Measurements from ENCODE around the gene AGBL5.

AGBL5 gene

DNA sequence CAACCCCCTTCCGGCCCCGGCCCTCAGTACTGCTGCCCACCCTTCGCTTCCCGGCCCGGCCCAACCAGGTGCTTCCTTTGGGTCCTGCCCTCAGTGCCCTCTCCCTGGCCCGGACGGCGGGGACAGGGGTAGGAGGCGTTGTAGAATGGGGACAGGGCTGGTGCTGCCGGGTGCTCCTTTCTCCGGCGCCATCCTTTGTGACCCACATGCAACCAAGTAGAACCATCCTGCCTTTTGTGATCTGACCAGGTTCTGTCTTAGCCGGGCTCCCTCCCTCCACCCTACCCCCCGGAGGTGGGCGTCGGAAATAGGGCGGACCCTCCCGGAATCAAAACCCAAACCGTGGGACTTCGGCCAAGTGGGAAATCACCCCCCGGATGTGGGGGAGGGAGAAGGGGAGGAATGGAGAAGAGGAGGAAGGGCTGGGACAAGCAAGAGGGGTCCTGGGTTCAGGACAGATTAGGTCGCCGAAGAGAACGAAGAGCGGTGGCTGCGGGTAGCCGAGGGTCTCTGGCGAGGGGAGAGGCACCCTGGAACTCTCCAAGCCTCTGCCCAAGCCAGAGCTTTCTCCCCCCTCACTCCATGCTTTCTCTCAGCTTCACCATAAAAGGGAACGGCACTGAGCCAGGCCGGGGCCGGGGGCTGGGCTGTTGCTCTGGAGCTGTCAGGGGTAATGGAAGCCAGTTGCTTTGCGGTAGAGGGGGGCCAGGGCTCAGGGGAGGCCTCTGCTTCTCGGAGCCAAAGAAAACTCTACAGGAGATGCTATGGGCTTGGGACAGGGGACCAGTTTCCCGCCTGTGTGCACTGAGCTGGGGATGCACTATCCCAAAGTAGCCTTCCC lies 20.7 kb downstream of the AGBL5 start:
- H4K91ac ChIP-seq (ENCODE audit: low read depth, low read length, poor library complexity): no peak overlapping the region
- no peak overlapping the region for H3K4ac ChIP-seq (ENCODE audit: low read length)
- no peaks in the 10 kb centered on the region for H3K9me3 ChIP-seq (replicated peaks in 1 of 2; ENCODE audit: control insufficient read depth in 2 of 2, insufficient read depth in 1 of 2, low read depth in 1 of 2, low read length in 2 of 2)
- H3K4me1 ChIP-seq (ENCODE audit: control insufficient read depth in 2 of 2, insufficient read depth in 1 of 2, low read depth in 1 of 2, low read length in 2 of 2): peaks cover 12 to 27% of the 10 kb centered on the region in 2 donors
- no CpG with 5 or more reads among the region's 34 CpGs for WGBS, 2 donors (ENCODE audit: extremely low coverage in 2 of 2, insufficient read length in 2 of 2, insufficient replicate concordance in 1 of 2)
- peak overlapping the region; percentile 13 for H2BK15ac ChIP-seq (ENCODE audit: low read length)
- peak overlapping the region; percentile 95 for H3K23ac ChIP-seq (ENCODE audit: low read depth, low read length, poor library complexity)
- H2BK5ac ChIP-seq (ENCODE audit: low read length): peak overlapping the region; percentile 89
- H3K4me3 ChIP-seq (ENCODE audit: low read length in 2 of 2): peak overlapping the region; percentile 81 to 94
- H3K14ac ChIP-seq (ENCODE audit: low read length): no peak overlapping the region
- H2BK12ac ChIP-seq (ENCODE audit: low read length): no peak overlapping the region
- peak overlapping the region; percentile 95 for H3K18ac ChIP-seq (ENCODE audit: low read length)
- H3K9ac ChIP-seq (ENCODE audit: low read depth, low read length, poor library complexity): peak overlapping the region; percentile 90
- peak overlapping the region; percentile 92 for H2AFZ ChIP-seq (ENCODE audit: low read length)
- H3K27me3 ChIP-seq (ENCODE audit: control insufficient read depth in 3 of 3, insufficient read depth in 3 of 3, low read depth in 1 of 3, low read length in 3 of 3): no peaks in the 10 kb centered on the region
- peak overlapping the region; percentile 66 for H2BK120ac ChIP-seq (ENCODE audit: low read depth, low read length)
- peaks cover 7% of the 10 kb centered on the region for H3K79me1 ChIP-seq (ENCODE audit: low read depth, low read length)
- peak overlapping the region; percentile 51 for H3K27ac ChIP-seq (replicated peaks; ENCODE audit: low read length)
- peaks cover 23 to 34% of the 10 kb centered on the region in 2 donors for H3K36me3 ChIP-seq (replicated peaks in 1 of 2; ENCODE audit: control insufficient read depth in 2 of 2, insufficient read depth in 2 of 2, low read length in 2 of 2)
- H3K4me2 ChIP-seq (ENCODE audit: insufficient read depth, low read length, poor library complexity, severe bottlenecking): peak overlapping the region; percentile 92
- no peak for DNase-seq (ENCODE audit: low spot score)
- H2AK5ac ChIP-seq (ENCODE audit: low read depth, low read length): peak overlapping the region; percentile 82
- no peak overlapping the region for H4K8ac ChIP-seq (ENCODE audit: low read depth, low read length)

DNA sequence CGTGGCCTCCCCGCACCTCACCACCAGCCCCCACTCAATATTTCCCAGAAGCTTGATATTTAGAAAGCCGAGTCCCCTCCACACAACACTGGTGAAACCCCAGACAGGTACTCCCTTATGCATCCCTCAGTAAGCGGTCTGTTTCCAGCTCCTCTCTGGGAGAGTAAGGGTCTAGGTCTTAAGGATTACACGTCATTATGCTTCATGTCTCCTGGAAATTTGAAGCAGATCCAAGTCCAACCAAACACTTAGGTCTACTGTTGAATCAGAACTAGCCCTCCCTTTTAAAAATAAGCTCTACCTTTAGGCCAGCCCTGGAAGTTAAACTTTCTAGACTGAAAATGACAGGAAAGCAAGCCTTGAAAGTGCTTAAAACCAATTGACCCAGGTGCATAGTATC lies 21.5 kb downstream of the AGBL5 start:
- Histone ChIP-seq H3K4me3 (ENCODE audit: low read length in 2 of 2) (peak overlapping the region in 1 of 2 donors; percentile 94), H3K27ac (replicated peaks; ENCODE audit: low read length) (no peak overlapping the region)
- WGBS, 2 donors (ENCODE audit: extremely low coverage in 2 of 2, insufficient read length in 2 of 2, insufficient replicate concordance in 1 of 2): no CpG with 5 or more reads among the region's 5 CpGs

DNA sequence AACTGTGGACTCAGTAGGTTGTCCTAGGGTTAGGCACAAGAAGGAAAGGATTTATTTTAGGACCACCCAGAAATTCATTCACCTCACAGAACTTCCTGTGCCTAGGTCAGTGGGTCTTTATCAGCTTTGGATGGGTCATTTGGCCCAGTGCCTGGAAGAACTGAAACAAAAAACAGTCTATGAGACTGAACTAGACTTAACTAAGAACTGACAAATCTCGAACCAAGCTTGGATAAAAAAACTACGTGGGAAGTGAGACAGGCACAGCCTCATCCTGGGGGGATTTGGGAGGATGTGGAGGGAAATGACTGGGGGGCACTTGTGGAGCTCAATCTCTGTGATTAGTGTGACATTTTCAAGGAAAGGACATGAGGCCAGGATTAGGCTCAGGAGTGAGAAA lies 22.3 kb downstream of the AGBL5 start:
- Histone ChIP-seq H3K4me2 (ENCODE audit: insufficient read depth, low read length, poor library complexity, severe bottlenecking) (no peak overlapping the region), H3K14ac (ENCODE audit: low read length) (no peak overlapping the region), H2AK5ac (ENCODE audit: low read depth, low read length) (no peak overlapping the region), H3K18ac (ENCODE audit: low read length) (no peak overlapping the region), H3K23ac (ENCODE audit: low read depth, low read length, poor library complexity) (no peak overlapping the region), H4K8ac (ENCODE audit: low read depth, low read length) (no peak overlapping the region), H2AFZ (ENCODE audit: low read length) (no peak overlapping the region), H2BK120ac (ENCODE audit: low read depth, low read length) (no peak overlapping the region), H3K4ac (ENCODE audit: low read length) (no peak overlapping the region), H3K27ac (replicated peaks; ENCODE audit: low read length) (no peak overlapping the region), H2BK12ac (ENCODE audit: low read length) (no peak overlapping the region), H3K9ac (ENCODE audit: low read depth, low read length, poor library complexity) (no peak overlapping the region), H2BK5ac (ENCODE audit: low read length) (no peak overlapping the region), H3K9me3 (replicated peaks in 1 of 2; ENCODE audit: control insufficient read depth in 2 of 2, insufficient read depth in 1 of 2, low read depth in 1 of 2, low read length in 2 of 2) (no peaks in the 10 kb centered on the region), H4K91ac (ENCODE audit: low read depth, low read length, poor library complexity) (no peak overlapping the region), H3K4me1 (ENCODE audit: control insufficient read depth in 2 of 2, insufficient read depth in 1 of 2, low read depth in 1 of 2, low read length in 2 of 2) (peaks cover 15 to 38% of the 10 kb centered on the region in 2 donors), H3K79me1 (ENCODE audit: low read depth, low read length) (peaks cover 5% of the 10 kb centered on the region), H2BK15ac (ENCODE audit: low read length) (no peak overlapping the region), H3K4me3 (ENCODE audit: low read length in 2 of 2) (no peak overlapping the region), H3K27me3 (ENCODE audit: control insufficient read depth in 3 of 3, insufficient read depth in 3 of 3, low read depth in 1 of 3, low read length in 3 of 3) (no peaks in the 10 kb centered on the region), H3K36me3 (replicated peaks in 1 of 2; ENCODE audit: control insufficient read depth in 2 of 2, insufficient read depth in 2 of 2, low read length in 2 of 2) (peaks cover 12 to 18% of the 10 kb centered on the region in 2 donors)
- no CpG with 5 or more reads among the region's 2 CpGs for WGBS, 2 donors (ENCODE audit: extremely low coverage in 2 of 2, insufficient read length in 2 of 2, insufficient replicate concordance in 1 of 2)
- DNase-seq (ENCODE audit: low spot score): no peak

More for the DNA sequence above, 21.5 kb downstream of the AGBL5 start:
- no peak overlapping the region for H3K4ac ChIP-seq (ENCODE audit: low read length)
- no peak overlapping the region for H4K91ac ChIP-seq (ENCODE audit: low read depth, low read length, poor library complexity)
- H2AFZ ChIP-seq (ENCODE audit: low read length): peak overlapping the region; percentile 92
- H3K14ac ChIP-seq (ENCODE audit: low read length): no peak overlapping the region
- peaks cover 20 to 27% of the 10 kb centered on the region in 2 donors for H3K36me3 ChIP-seq (replicated peaks in 1 of 2; ENCODE audit: control insufficient read depth in 2 of 2, insufficient read depth in 2 of 2, low read length in 2 of 2)
- H3K9ac ChIP-seq (ENCODE audit: low read depth, low read length, poor library complexity): no peak overlapping the region
- no peak overlapping the region for H2AK5ac ChIP-seq (ENCODE audit: low read depth, low read length)
- no peaks in the 10 kb centered on the region for H3K27me3 ChIP-seq (ENCODE audit: control insufficient read depth in 3 of 3, insufficient read depth in 3 of 3, low read depth in 1 of 3, low read length in 3 of 3)
- no peaks in the 10 kb centered on the region for H3K9me3 ChIP-seq (replicated peaks in 1 of 2; ENCODE audit: control insufficient read depth in 2 of 2, insufficient read depth in 1 of 2, low read depth in 1 of 2, low read length in 2 of 2)
- no peak overlapping the region for H3K18ac ChIP-seq (ENCODE audit: low read length)
- peak overlapping the region; percentile 92 for H3K4me2 ChIP-seq (ENCODE audit: insufficient read depth, low read length, poor library complexity, severe bottlenecking)
- no peak for DNase-seq (ENCODE audit: low spot score)
- H2BK120ac ChIP-seq (ENCODE audit: low read depth, low read length): no peak overlapping the region
- no peak overlapping the region for H2BK12ac ChIP-seq (ENCODE audit: low read length)
- H3K79me1 ChIP-seq (ENCODE audit: low read depth, low read length): peaks cover 5% of the 10 kb centered on the region
- H4K8ac ChIP-seq (ENCODE audit: low read depth, low read length): no peak overlapping the region
- no peak overlapping the region for H2BK15ac ChIP-seq (ENCODE audit: low read length)
- no peak overlapping the region for H3K23ac ChIP-seq (ENCODE audit: low read depth, low read length, poor library complexity)
- H2BK5ac ChIP-seq (ENCODE audit: low read length): peak overlapping the region; percentile 89
- H3K4me1 ChIP-seq (ENCODE audit: control insufficient read depth in 2 of 2, insufficient read depth in 1 of 2, low read depth in 1 of 2, low read length in 2 of 2): peaks cover 12 to 30% of the 10 kb centered on the region in 2 donors

DNA sequence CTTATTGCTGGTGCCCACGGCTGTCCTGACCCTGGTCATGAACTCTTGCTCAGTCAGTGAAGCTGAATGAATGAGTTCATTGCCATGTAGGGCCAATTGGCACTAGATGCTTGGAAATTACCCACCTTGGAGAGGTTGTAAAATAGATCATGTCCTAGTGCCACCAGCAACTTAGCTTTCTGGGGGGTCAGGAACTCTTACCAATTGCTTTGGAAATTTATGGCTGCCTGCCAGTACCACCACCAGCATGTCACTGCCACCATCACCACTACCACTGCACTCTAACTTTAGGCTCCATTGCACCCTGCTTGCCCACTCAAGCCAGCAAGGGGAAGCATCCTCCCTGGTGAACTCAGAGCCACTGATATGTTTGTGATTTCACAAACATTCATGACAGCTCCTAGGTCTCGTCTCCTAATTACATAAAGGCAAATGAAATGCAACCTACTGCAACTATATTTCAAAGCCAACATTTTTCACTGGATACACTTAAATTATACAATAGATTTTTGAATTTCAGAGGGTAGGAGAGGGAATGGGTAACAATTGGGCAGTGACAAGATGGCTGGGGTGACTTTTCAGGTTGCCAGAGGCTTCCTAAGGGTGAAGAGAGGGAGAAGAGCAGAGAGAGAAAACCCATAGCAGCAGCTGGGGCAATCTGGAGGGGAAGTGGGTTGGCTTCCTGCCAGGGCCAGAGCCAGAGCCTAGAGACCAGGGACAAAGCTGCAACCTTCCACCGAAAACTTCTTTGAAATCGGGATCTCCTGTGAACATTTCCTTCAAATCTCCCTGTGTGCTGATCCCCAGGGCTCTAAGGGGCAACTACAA lies 23.5 kb downstream of the AGBL5 start:
- Histone ChIP-seq H3K4ac (ENCODE audit: low read length) (no peak overlapping the region), H2BK12ac (ENCODE audit: low read length) (no peak overlapping the region), H3K9me3 (replicated peaks in 1 of 2; ENCODE audit: control insufficient read depth in 2 of 2, insufficient read depth in 1 of 2, low read depth in 1 of 2, low read length in 2 of 2) (no peaks in the 10 kb centered on the region), H3K9ac (ENCODE audit: low read depth, low read length, poor library complexity) (no peak overlapping the region), H2AK5ac (ENCODE audit: low read depth, low read length) (no peak overlapping the region), H3K18ac (ENCODE audit: low read length) (no peak overlapping the region), H3K27ac (replicated peaks; ENCODE audit: low read length) (no peak overlapping the region), H4K91ac (ENCODE audit: low read depth, low read length, poor library complexity) (no peak overlapping the region), H3K4me1 (ENCODE audit: control insufficient read depth in 2 of 2, insufficient read depth in 1 of 2, low read depth in 1 of 2, low read length in 2 of 2) (peaks cover 19 to 41% of the 10 kb centered on the region in 2 donors), H3K23ac (ENCODE audit: low read depth, low read length, poor library complexity) (no peak overlapping the region), H3K27me3 (ENCODE audit: control insufficient read depth in 3 of 3, insufficient read depth in 3 of 3, low read depth in 1 of 3, low read length in 3 of 3) (no peaks in the 10 kb centered on the region), H2BK5ac (ENCODE audit: low read length) (no peak overlapping the region), H2AFZ (ENCODE audit: low read length) (peak overlapping the region; percentile 26), H4K8ac (ENCODE audit: low read depth, low read length) (no peak overlapping the region), H3K4me3 (ENCODE audit: low read length in 2 of 2) (no peak overlapping the region), H3K4me2 (ENCODE audit: insufficient read depth, low read length, poor library complexity, severe bottlenecking) (no peak overlapping the region), H3K36me3 (replicated peaks in 1 of 2; ENCODE audit: control insufficient read depth in 2 of 2, insufficient read depth in 2 of 2, low read length in 2 of 2) (peaks cover under 1 to 7% of the 10 kb centered on the region in 2 donors), H2BK120ac (ENCODE audit: low read depth, low read length) (no peak overlapping the region), H2BK15ac (ENCODE audit: low read length) (no peak overlapping the region), H3K79me1 (ENCODE audit: low read depth, low read length) (peaks cover 5% of the 10 kb centered on the region), H3K14ac (ENCODE audit: low read length) (no peak overlapping the region)
- no CpG with 5 or more reads among the region's 4 CpGs for WGBS, 2 donors (ENCODE audit: extremely low coverage in 2 of 2, insufficient read length in 2 of 2, insufficient replicate concordance in 1 of 2)
- DNase-seq (ENCODE audit: low spot score): no peak

Data from neuronal stem cell (in vitro differentiated cells).